Measurements from ENCODE around the gene GLIPR2. TPM values are rescaled to one million over a fixed set of nuclear protein-coding genes. Genes with fewer than 3 reads are reported as not detected.

GLIPR2 gene
- polyA plus RNA-seq, 1 donor from 2014 or later, result 8.0 TPM

DNA sequence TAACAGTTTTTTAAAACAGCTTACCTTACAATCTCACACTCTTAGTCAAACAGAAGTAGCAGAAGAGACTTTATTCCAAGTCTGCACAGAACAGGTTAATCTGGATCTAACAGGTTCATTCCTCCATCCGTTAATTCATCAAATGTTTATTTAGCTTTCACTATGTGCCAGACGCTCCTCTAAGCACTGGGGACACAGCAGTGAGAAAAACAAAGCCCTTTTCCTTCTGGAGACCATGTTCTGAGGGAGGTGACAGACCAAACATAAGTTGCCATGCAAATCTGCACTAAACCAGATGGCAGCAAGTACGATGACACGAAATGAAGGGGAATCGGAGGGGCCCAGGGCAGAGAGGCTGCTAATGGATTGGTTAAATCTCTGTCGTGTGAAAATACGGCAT, 17.1 kb upstream of the GLIPR2 start:
- H3F3A ChIP-seq (ENCODE audit: insufficient read depth, low read length, poor library complexity, severe bottlenecking), result no peaks in the 10 kb centered on the region
- no peaks in the 10 kb centered on the region for H3K27me3 ChIP-seq (ENCODE audit: insufficient read depth, low read depth, low read length)
- H3K4me2 ChIP-seq (ENCODE audit: low read length), result no peak overlapping the region
- H3K36me3 ChIP-seq (ENCODE audit: insufficient read depth, low read length), result peaks cover 7% of the 10 kb centered on the region
- H3K9ac ChIP-seq (ENCODE audit: low read length), result no peak overlapping the region
- TF ChIP-seq POLR2AphosphoS5 (IDR thresholded peaks at IDR 0.05), result no peak
- H3K9me3 ChIP-seq (ENCODE audit: low read length), result no peaks in the 10 kb centered on the region
- H3K79me2 ChIP-seq (replicated peaks; ENCODE audit: insufficient read depth, low read length), result no peaks in the 10 kb centered on the region
- no peak overlapping the region for H3K27ac ChIP-seq (ENCODE audit: low read length)
- H3K4me3 ChIP-seq (ENCODE audit: low read length), result no peak overlapping the region
- no peaks in the 10 kb centered on the region for H4K20me1 ChIP-seq (ENCODE audit: insufficient read depth)
- H3K9me2 ChIP-seq (ENCODE audit: insufficient read depth, low read length), result no peaks in the 10 kb centered on the region
- H2AFZ ChIP-seq (ENCODE audit: low read depth, low read length), result no peak overlapping the region

DNA sequence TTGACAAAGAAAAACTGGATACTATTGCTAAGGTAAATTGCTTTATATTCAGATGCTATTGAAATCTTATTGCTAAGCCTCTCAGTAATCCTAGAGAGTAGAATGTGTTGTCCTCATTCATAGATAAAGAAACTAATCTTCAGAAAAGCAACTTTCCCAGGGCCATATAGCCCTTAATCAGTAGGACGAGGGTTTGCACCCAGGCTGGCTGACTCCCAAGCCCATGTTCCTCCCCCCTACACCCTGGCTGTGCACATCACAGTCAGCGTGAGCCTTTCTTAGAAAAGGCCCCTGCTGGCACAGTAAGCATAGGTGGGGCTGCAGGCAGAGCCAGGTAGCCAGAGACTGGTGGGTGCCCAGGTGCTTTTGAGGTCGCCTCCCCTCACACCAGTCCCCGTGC, 15.8 kb upstream of the GLIPR2 start:
- Histone ChIP-seq H3K27me3 (ENCODE audit: insufficient read depth, low read depth, low read length) (no peaks in the 10 kb centered on the region), H3K27ac (ENCODE audit: low read length) (no peak overlapping the region), H2AFZ (ENCODE audit: low read depth, low read length) (no peak overlapping the region), H4K20me1 (ENCODE audit: insufficient read depth) (no peaks in the 10 kb centered on the region), H3K79me2 (replicated peaks; ENCODE audit: insufficient read depth, low read length) (no peaks in the 10 kb centered on the region), H3K4me2 (ENCODE audit: low read length) (no peak overlapping the region), H3K4me3 (ENCODE audit: low read length) (no peak overlapping the region), H3K9ac (ENCODE audit: low read length) (no peak overlapping the region), H3F3A (ENCODE audit: insufficient read depth, low read length, poor library complexity, severe bottlenecking) (no peaks in the 10 kb centered on the region), H3K9me2 (ENCODE audit: insufficient read depth, low read length) (no peaks in the 10 kb centered on the region), H3K36me3 (ENCODE audit: insufficient read depth, low read length) (peaks cover 7% of the 10 kb centered on the region), H3K9me3 (ENCODE audit: low read length) (no peaks in the 10 kb centered on the region)
- TF ChIP-seq MXI1 (conservative IDR thresholded peaks at IDR 0.05; ENCODE audit: poor library complexity, severe bottlenecking), result no peak
- TF ChIP-seq, protein P1, sequence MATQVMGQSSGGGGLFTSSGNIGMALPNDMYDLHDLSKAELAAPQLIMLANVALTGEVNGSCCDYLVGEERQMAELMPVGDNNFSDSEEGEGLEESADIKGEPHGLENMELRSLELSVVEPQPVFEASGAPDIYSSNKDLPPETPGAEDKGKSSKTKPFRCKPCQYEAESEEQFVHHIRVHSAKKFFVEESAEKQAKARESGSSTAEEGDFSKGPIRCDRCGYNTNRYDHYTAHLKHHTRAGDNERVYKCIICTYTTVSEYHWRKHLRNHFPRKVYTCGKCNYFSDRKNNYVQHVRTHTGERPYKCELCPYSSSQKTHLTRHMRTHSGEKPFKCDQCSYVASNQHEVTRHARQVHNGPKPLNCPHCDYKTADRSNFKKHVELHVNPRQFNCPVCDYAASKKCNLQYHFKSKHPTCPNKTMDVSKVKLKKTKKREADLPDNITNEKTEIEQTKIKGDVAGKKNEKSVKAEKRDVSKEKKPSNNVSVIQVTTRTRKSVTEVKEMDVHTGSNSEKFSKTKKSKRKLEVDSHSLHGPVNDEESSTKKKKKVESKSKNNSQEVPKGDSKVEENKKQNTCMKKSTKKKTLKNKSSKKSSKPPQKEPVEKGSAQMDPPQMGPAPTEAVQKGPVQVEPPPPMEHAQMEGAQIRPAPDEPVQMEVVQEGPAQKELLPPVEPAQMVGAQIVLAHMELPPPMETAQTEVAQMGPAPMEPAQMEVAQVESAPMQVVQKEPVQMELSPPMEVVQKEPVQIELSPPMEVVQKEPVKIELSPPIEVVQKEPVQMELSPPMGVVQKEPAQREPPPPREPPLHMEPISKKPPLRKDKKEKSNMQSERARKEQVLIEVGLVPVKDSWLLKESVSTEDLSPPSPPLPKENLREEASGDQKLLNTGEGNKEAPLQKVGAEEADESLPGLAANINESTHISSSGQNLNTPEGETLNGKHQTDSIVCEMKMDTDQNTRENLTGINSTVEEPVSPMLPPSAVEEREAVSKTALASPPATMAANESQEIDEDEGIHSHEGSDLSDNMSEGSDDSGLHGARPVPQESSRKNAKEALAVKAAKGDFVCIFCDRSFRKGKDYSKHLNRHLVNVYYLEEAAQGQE (IDR thresholded peaks at IDR 0.05; ENCODE audit: borderline replicate concordance), result no peak
- no peak for TF ChIP-seq TAF1 (IDR thresholded peaks at IDR 0.05; ENCODE audit: low read depth)
- TF ChIP-seq SMC3 (conservative IDR thresholded peaks at IDR 0.05; ENCODE audit: poor library complexity), result no peak
- TF ChIP-seq EZH2 (IDR thresholded peaks at IDR 0.05; ENCODE audit: borderline replicate concordance, insufficient read depth, low read length, poor library complexity, severe bottlenecking), result no peak
- TF ChIP-seq EP300 (conservative IDR thresholded peaks at IDR 0.05; ENCODE audit: poor library complexity, severe bottlenecking), result no peak
- TF ChIP-seq RAD21 (conservative IDR thresholded peaks at IDR 0.05), result no peak
- TF ChIP-seq, protein P2, sequence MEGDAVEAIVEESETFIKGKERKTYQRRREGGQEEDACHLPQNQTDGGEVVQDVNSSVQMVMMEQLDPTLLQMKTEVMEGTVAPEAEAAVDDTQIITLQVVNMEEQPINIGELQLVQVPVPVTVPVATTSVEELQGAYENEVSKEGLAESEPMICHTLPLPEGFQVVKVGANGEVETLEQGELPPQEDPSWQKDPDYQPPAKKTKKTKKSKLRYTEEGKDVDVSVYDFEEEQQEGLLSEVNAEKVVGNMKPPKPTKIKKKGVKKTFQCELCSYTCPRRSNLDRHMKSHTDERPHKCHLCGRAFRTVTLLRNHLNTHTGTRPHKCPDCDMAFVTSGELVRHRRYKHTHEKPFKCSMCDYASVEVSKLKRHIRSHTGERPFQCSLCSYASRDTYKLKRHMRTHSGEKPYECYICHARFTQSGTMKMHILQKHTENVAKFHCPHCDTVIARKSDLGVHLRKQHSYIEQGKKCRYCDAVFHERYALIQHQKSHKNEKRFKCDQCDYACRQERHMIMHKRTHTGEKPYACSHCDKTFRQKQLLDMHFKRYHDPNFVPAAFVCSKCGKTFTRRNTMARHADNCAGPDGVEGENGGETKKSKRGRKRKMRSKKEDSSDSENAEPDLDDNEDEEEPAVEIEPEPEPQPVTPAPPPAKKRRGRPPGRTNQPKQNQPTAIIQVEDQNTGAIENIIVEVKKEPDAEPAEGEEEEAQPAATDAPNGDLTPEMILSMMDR (IDR thresholded peaks at IDR 0.05; ENCODE audit: poor library complexity, severe bottlenecking), result no peak
- TF ChIP-seq POLR2AphosphoS5 (IDR thresholded peaks at IDR 0.05), result no peak

DNA sequence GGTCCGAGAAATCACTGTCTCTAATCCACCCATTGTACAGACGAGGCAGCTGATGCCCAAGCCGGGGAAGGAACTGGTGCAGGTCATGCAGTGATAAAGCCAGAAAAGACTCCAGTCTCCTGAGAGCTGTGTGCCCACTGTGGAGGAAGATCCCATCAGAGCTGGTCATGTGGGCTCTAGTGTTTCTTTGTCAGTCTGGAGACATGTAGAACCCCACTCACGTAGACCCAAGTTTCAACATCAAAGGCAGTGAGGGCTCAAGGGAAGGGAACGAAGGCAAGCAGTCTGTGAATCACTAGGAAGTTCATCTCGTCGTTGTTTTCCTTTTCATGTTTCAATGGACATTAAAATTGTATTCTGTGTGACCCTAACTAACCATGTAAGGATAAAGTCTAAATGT, 14.6 kb upstream of the GLIPR2 start:
- no peaks in the 10 kb centered on the region for H3F3A ChIP-seq (ENCODE audit: insufficient read depth, low read length, poor library complexity, severe bottlenecking)
- TF ChIP-seq RAD21 (conservative IDR thresholded peaks at IDR 0.05) (no peak), EZH2 (IDR thresholded peaks at IDR 0.05; ENCODE audit: borderline replicate concordance, insufficient read depth, low read length, poor library complexity, severe bottlenecking) (no peak), SMC3 (conservative IDR thresholded peaks at IDR 0.05; ENCODE audit: poor library complexity) (no peak), TAF1 (IDR thresholded peaks at IDR 0.05; ENCODE audit: low read depth) (no peak), POLR2AphosphoS5 (IDR thresholded peaks at IDR 0.05) (no peak), MXI1 (conservative IDR thresholded peaks at IDR 0.05; ENCODE audit: poor library complexity, severe bottlenecking) (no peak), EP300 (conservative IDR thresholded peaks at IDR 0.05; ENCODE audit: poor library complexity, severe bottlenecking) (no peak)
- TF ChIP-seq, protein P2 (IDR thresholded peaks at IDR 0.05; ENCODE audit: poor library complexity, severe bottlenecking), result no peak
- TF ChIP-seq, protein P1 (IDR thresholded peaks at IDR 0.05; ENCODE audit: borderline replicate concordance), result no peak
- no peak overlapping the region for H2AFZ ChIP-seq (ENCODE audit: low read depth, low read length)
- no peaks in the 10 kb centered on the region for H4K20me1 ChIP-seq (ENCODE audit: insufficient read depth)
- H3K9ac ChIP-seq (ENCODE audit: low read length), result no peak overlapping the region
- no peak overlapping the region for H3K27ac ChIP-seq (ENCODE audit: low read length)
- no peaks in the 10 kb centered on the region for H3K27me3 ChIP-seq (ENCODE audit: insufficient read depth, low read depth, low read length)
- H3K79me2 ChIP-seq (replicated peaks; ENCODE audit: insufficient read depth, low read length), result no peaks in the 10 kb centered on the region
- no peak overlapping the region for H3K4me2 ChIP-seq (ENCODE audit: low read length)
- no peak overlapping the region for H3K4me3 ChIP-seq (ENCODE audit: low read length)
- H3K36me3 ChIP-seq (ENCODE audit: insufficient read depth, low read length), result peaks cover 7% of the 10 kb centered on the region
- H3K9me3 ChIP-seq (ENCODE audit: low read length), result no peaks in the 10 kb centered on the region
- no peaks in the 10 kb centered on the region for H3K9me2 ChIP-seq (ENCODE audit: insufficient read depth, low read length)

All from neural cell (in vitro differentiated cells).